HCT116 (cell line): Measurements from ENCODE around the gene UBE2O. TPM values are rescaled to one million over a fixed set of nuclear protein-coding genes. Genes with fewer than 3 reads are reported as not detected.
A peak's percentile ranks its signal among the peaks of the same experiment; 100 is the strongest.

ENCODE experiments used
- ATAC-seq: fragments of 200-7000 bp; cut with Tn5 transposase; 2 replicates; pipeline ENCODE4 v1.9.1; 2020; ENCODE audit warnings: mild to moderate bottlenecking, moderate library complexity
- BruUV-seq: library from RNA; stranded (reverse); fragments of 400-500 nt; replicated peaks from 2 replicates; lab custom pipeline; 2021; lab: Mats Ljungman, UMichigan
- CTCF ChIA-PET: fragments of 300-600 bp; sonication (Branson Sonifier 250); formaldehyde crosslinking; loops from one replicate; lab custom pipeline; 2021; ENCODE audit warnings: antibody characterized with exemption; lab: Charles Lee
- POLR2A ChIA-PET: fragments of 300-600, 350-600 bp; sonication (Branson Sonifier 250); formaldehyde crosslinking; loops from one replicate; lab custom pipeline; 2021; ENCODE audit warnings: antibody characterized with exemption; lab: Charles Lee
- RAD21 ChIA-PET, 2 experiments: fragments of 300-600 bp; sonication (Branson Sonifier 250); formaldehyde crosslinking; loops; one replicate each; lab custom pipeline; 2023; ENCODE audit warnings: low total read pairs in 2 of 2; ENCODE audit not compliant: uncharacterized antibody in 2 of 2, unreplicated experiment in 2 of 2, low non-redundant PET in 1 of 2; lab: Charles Lee
- DNase-seq: peaks from one replicate; pipeline ENCODE4 v3.0.0-alpha.2; 2010; ENCODE audit warnings: low read depth, low spot score
- H2AFZ ChIP-seq: fragments of 200-600 bp; shearing (Covaris generic), sonication (generic); 2 replicates; pipeline ENCODE4 v1.6.1; 2017; ENCODE audit warnings: low read depth, mixed run types, mixed read lengths, antibody characterized with exemption, low read length; ENCODE audit not compliant: poor library complexity, severe bottlenecking
- H3K27ac ChIP-seq: 2 replicates; pipeline ENCODE4 v1.5.1; 2012; ENCODE audit warnings: low read depth, low read length
- H3K27me3 ChIP-seq: fragments of 200-600 bp; sonication (generic); 2 replicates; pipeline ENCODE4 v1.6.1; 2016; ENCODE audit warnings: mixed run types, low read length, mixed read lengths; ENCODE audit not compliant: insufficient read depth
- H3K36me3 ChIP-seq, 2 experiments: fragments of 200-500 bp in 1 of 2; fragments of 200-600 bp in 1 of 2; sonication (Bioruptor generic) in 1 of 2; sonication (generic) in 1 of 2; 2 replicates each; pipeline versions ENCODE4 v1.5.1 to v1.6.1; 2014 to 2016; ENCODE audit warnings: low read length in 2 of 2, inconsistent platforms in 1 of 2, mixed read lengths in 1 of 2, mixed run types in 1 of 2; ENCODE audit not compliant: insufficient read depth in 2 of 2, control insufficient read depth in 1 of 2
- H3K4me1 ChIP-seq, 2 experiments: fragments of 200-600 bp in 1 of 2; sonication (generic) in 1 of 2; 2 replicates each; pipeline versions ENCODE4 v1.5.1 to v1.6.1; 2012 to 2017; ENCODE audit warnings: low read length in 2 of 2, inconsistent platforms in 1 of 2, mild to moderate bottlenecking in 1 of 2, mixed read lengths in 1 of 2, mixed run types in 1 of 2, moderate library complexity in 1 of 2; ENCODE audit not compliant: insufficient read depth in 2 of 2, control insufficient read depth in 1 of 2
- H3K4me2 ChIP-seq: fragments of 200-600 bp; sonication (generic); 2 replicates; pipeline ENCODE4 v1.6.1; 2017; ENCODE audit warnings: mixed run types, low read length, mixed read lengths
- H3K4me3 ChIP-seq, 2 experiments: fragments of 200-600 bp in 1 of 2; sonication (generic) in 1 of 2; replicated peaks in 1 of 2; 2 replicates each; pipeline ENCODE4 v1.5.1; 2011 to 2016; ENCODE audit warnings: low read length in 2 of 2, control low read depth in 1 of 2, low read depth in 1 of 2, mild to moderate bottlenecking in 1 of 2, mixed read lengths in 1 of 2, mixed run types in 1 of 2
- H3K79me2 ChIP-seq: fragments of 200-600 bp; sonication (generic); 2 replicates; pipeline ENCODE4 v1.6.1; 2017; ENCODE audit warnings: mild to moderate bottlenecking, mixed run types, low read length, moderate library complexity, mixed read lengths; ENCODE audit not compliant: insufficient read depth
- H3K9ac ChIP-seq: fragments of 200-600 bp; sonication (generic); 2 replicates; pipeline ENCODE4 v1.6.1; 2016; ENCODE audit warnings: low read length, mixed read lengths
- H3K9me2 ChIP-seq: fragments of 200-600 bp; sonication (generic), shearing (Covaris generic); 2 replicates; pipeline ENCODE4 v1.6.1; 2017; ENCODE audit warnings: mixed run types, mild to moderate bottlenecking, moderate library complexity; ENCODE audit not compliant: insufficient read depth
- H3K9me3 ChIP-seq, 2 experiments: fragments of 200-500 bp in 1 of 2; fragments of 200-600 bp in 1 of 2; sonication (Bioruptor generic) in 1 of 2; sonication (generic) in 1 of 2; 2 replicates each; pipeline ENCODE4 v1.6.1; 2014 to 2017; ENCODE audit warnings: low read length in 2 of 2, mixed read lengths in 2 of 2, inconsistent platforms in 1 of 2, low read depth in 1 of 2, mild to moderate bottlenecking in 1 of 2, mixed run types in 1 of 2, moderate library complexity in 1 of 2; ENCODE audit not compliant: control insufficient read depth in 1 of 2, insufficient read depth in 1 of 2
- H4K20me1 ChIP-seq: fragments of 200-600 bp; sonication (generic), shearing (Covaris generic); 2 replicates; pipeline ENCODE4 v1.6.1; 2017; ENCODE audit warnings: mixed run types, mild to moderate bottlenecking, moderate library complexity; ENCODE audit not compliant: insufficient read depth
- ATF3 ChIP-seq: IDR thresholded peaks from 2 replicates; pipeline ENCODE4 v1.6.1; 2012
- CBX3 ChIP-seq: IDR thresholded peaks from 2 replicates; pipeline ENCODE4 v1.6.1; 2012; ENCODE audit warnings: low read depth
- CEBPB ChIP-seq: IDR thresholded peaks from 2 replicates; pipeline ENCODE4 v1.6.1; 2012; ENCODE audit warnings: low read depth
- EGR1 ChIP-seq: IDR thresholded peaks from 2 replicates; pipeline ENCODE4 v1.6.1; 2012; ENCODE audit warnings: low read depth
- ELF1 ChIP-seq: IDR thresholded peaks from 2 replicates; pipeline ENCODE4 v1.6.1; 2012; ENCODE audit warnings: low read depth, borderline replicate concordance
- EZH2 ChIP-seq: fragments of 200-600 bp; sonication (generic); IDR thresholded peaks from 2 replicates; pipeline ENCODE4 v1.6.1; 2017; ENCODE audit warnings: antibody characterized with exemption, mixed run types
- JUND ChIP-seq: IDR thresholded peaks from 2 replicates; pipeline ENCODE4 v1.6.1; 2012
- MAX ChIP-seq: IDR thresholded peaks from 2 replicates; pipeline ENCODE4 v1.6.1; 2012
- POLR2A ChIP-seq: IDR thresholded peaks from 2 replicates; pipeline ENCODE4 v1.7.0; 2011; ENCODE audit warnings: borderline replicate concordance; ENCODE audit not compliant: insufficient read depth, insufficient read length; ENCODE audit errors: extremely low read depth
- POLR2AphosphoS5 ChIP-seq: IDR thresholded peaks from 2 replicates; pipeline ENCODE4 v1.6.1; 2011; ENCODE audit warnings: mild to moderate bottlenecking, low read depth, low read length, moderate library complexity
- RAD21 ChIP-seq: IDR thresholded peaks from 2 replicates; pipeline ENCODE4 v1.6.1; 2012; ENCODE audit warnings: low read depth, mild to moderate bottlenecking
- REST ChIP-seq: IDR thresholded peaks from 2 replicates; pipeline ENCODE4 v1.6.1; 2012; ENCODE audit warnings: low read depth
- SIN3A ChIP-seq: IDR thresholded peaks from 2 replicates; pipeline ENCODE4 v1.6.1; 2012; ENCODE audit warnings: low read depth
- SP1 ChIP-seq: IDR thresholded peaks from 2 replicates; pipeline ENCODE4 v1.6.1; 2012; ENCODE audit warnings: low read depth
- SRF ChIP-seq: IDR thresholded peaks from 2 replicates; pipeline ENCODE4 v1.6.1; 2012; ENCODE audit warnings: low read depth
- TCF7L2 ChIP-seq: IDR thresholded peaks from 2 replicates; pipeline ENCODE4 v1.7.0; 2011; ENCODE audit warnings: borderline replicate concordance, inconsistent platforms; ENCODE audit not compliant: insufficient read depth, insufficient read length; ENCODE audit errors: extremely low read depth
- YY1 ChIP-seq: IDR thresholded peaks from 2 replicates; pipeline ENCODE4 v1.6.1; 2011; ENCODE audit warnings: low read length, low read depth, moderate library complexity, mild to moderate bottlenecking; ENCODE audit not compliant: insufficient replicate concordance; ENCODE audit errors: extremely low read depth
- ZBTB33 ChIP-seq: IDR thresholded peaks from 2 replicates; pipeline ENCODE4 v1.6.1; 2011; ENCODE audit warnings: mild to moderate bottlenecking, low read length, moderate library complexity; ENCODE audit not compliant: insufficient replicate concordance; ENCODE audit errors: extremely low read depth
- ZFX ChIP-seq: fragments of 450-650 bp; IDR thresholded peaks from 2 replicates; pipeline ENCODE4 v1.6.1; 2017
- ZNF274 ChIP-seq: fragments of 200-500 bp; sonication (Bioruptor generic); IDR thresholded peaks from 2 replicates; pipeline ENCODE4 v1.6.1; 2014; ENCODE audit warnings: mild to moderate bottlenecking, low read depth, low read length, inconsistent platforms
- intact Hi-C: fragments of 100-400 bp; cut with micrococcal nuclease; formaldehyde crosslinking; loops from 2 replicates; pipeline ENCODE4 v1.10.0; 2022
- total RNA-seq: library from RNA; stranded (reverse); gene quantifications from one replicate; pipeline ENCODE4 v1.2.1, GENCODE V29; 2021; ENCODE audit not compliant: unreplicated experiment

The UBE2O gene
- total RNA-seq, 1 experiment from 2014 or later = 59.1 TPM

- ChIA-PET CTCF (no interaction called here), RAD21 (no interaction called here), POLR2A (interaction anchor here (1.0 kb wide), 1 partner anchor 37 kb away, joined by 3 read pairs; no protein-coding TSS in a partner anchor)
- no peaks in the 10 kb centered on the region for H3K9me2 ChIP-seq
- H3K9me3 ChIP-seq = no peaks in the 10 kb centered on the region
- ATAC-seq (no peak), DNase-seq (no peak)
- peak overlapping the region; percentile 63; the same call in 1 of the 2 replicates for H3K27ac ChIP-seq
- no peak overlapping the region for H2AFZ ChIP-seq
- peak overlapping the region; percentile 80 for H3K4me2 ChIP-seq
- TF ChIP-seq ZBTB33 = no peak
- TF ChIP-seq POLR2A = no peak
- TF ChIP-seq ZNF274 = no peak
- TF ChIP-seq JUND = no peak
- TF ChIP-seq RAD21 = no peak
- TF ChIP-seq CEBPB = no peak
- TF ChIP-seq MAX = no peak
- no peak for TF ChIP-seq TCF7L2
- no peak for TF ChIP-seq REST
- TF ChIP-seq SIN3A = no peak
- no peak for TF ChIP-seq YY1
- no peak for TF ChIP-seq CBX3
- no peak for TF ChIP-seq EZH2
- TF ChIP-seq EGR1 = no peak
- TF ChIP-seq SP1 = no peak
- no peak for TF ChIP-seq SRF
- no peak for TF ChIP-seq ELF1
- no peak for TF ChIP-seq ZFX
- no peak for TF ChIP-seq POLR2AphosphoS5
- no peak for TF ChIP-seq ATF3
- BruUV-seq = no TSS peak
- H3K79me2 ChIP-seq = peaks cover 99% of the 10 kb centered on the region
- H3K9ac ChIP-seq = peak overlapping the region; percentile 31; the same call in 1 of the 2 replicates
- H3K27me3 ChIP-seq = no peaks in the 10 kb centered on the region
- peaks cover 0 to 6% of the 10 kb centered on the region in 2 experiments; a peak in 1 of 4 replicates for H3K36me3 ChIP-seq
- intact Hi-C loops = no loop called here
- peaks cover 44% of the 10 kb centered on the region; the same call in 1 of the 2 replicates for H4K20me1 ChIP-seq
- H3K4me1 ChIP-seq = peaks cover 53 to 80% of the 10 kb centered on the region in 2 experiments
- H3K4me3 ChIP-seq = 0 out of 4 replicates have a peak overlapping the region, but pooled peaks of 1 of the 2 experiments have one; percentile 47
Observed at GRCh38 chr17:76447931-76448652, 4.9 kb downstream of the UBE2O start.
